RWPE2 (cell line): ENCODE measurements around the gene NWD2.

ENCODE experiments used
- ATAC-seq: fragments of 200-7000 bp; cut with Tn5 transposase; 3 replicates; pipeline ENCODE4 v1.9.1; 2021; ENCODE audit warnings: low read depth
- DNase-seq: peaks from one replicate; pipeline ENCODE4 v3.0.0-alpha.2; 2020; ENCODE audit warnings: low spot score
- H3K27ac ChIP-seq: fragments of 450-650 bp; 2 replicates; pipeline ENCODE4 v1.5.1; 2017; ENCODE audit warnings: mild to moderate bottlenecking; ENCODE audit not compliant: poor library complexity, severe bottlenecking
- H3K27me3 ChIP-seq: fragments of 250-450 bp; sonication (Bioruptor Pico); 2 replicates; pipeline ENCODE4 v1.5.1; 2021; ENCODE audit warnings: mild to moderate bottlenecking, moderate library complexity; ENCODE audit not compliant: insufficient read depth, poor library complexity, severe bottlenecking
- H3K36me3 ChIP-seq: fragments of 250-450 bp; sonication (Bioruptor Pico); 2 replicates; pipeline ENCODE4 v1.5.1; 2020; ENCODE audit warnings: low read depth, mild to moderate bottlenecking, moderate library complexity
- H3K4me1 ChIP-seq: fragments of 250-450 bp; sonication (Bioruptor Pico); 2 replicates; pipeline ENCODE4 v1.5.1; 2021; ENCODE audit warnings: mild to moderate bottlenecking, moderate library complexity; ENCODE audit not compliant: insufficient read depth, poor library complexity, severe bottlenecking
- H3K4me3 ChIP-seq: fragments of 250-450 bp; sonication (Bioruptor Pico); 2 replicates; pipeline ENCODE4 v1.5.1; 2021; ENCODE audit warnings: mild to moderate bottlenecking, moderate library complexity; ENCODE audit not compliant: severe bottlenecking
- H3K9me3 ChIP-seq: fragments of 250-450 bp; sonication (Bioruptor Pico); 2 replicates; pipeline ENCODE4 v1.5.1; 2021; ENCODE audit warnings: mild to moderate bottlenecking, moderate library complexity; ENCODE audit not compliant: severe bottlenecking
- TF ChIP-seq, protein P1 (sequence below): fragments of 450-650 bp; IDR thresholded peaks from one replicate; pipeline ENCODE4 v1.5.1; 2017; ENCODE audit warnings: mild to moderate bottlenecking, moderate library complexity; ENCODE audit not compliant: poor library complexity, severe bottlenecking

Gene NWD2

DNA sequence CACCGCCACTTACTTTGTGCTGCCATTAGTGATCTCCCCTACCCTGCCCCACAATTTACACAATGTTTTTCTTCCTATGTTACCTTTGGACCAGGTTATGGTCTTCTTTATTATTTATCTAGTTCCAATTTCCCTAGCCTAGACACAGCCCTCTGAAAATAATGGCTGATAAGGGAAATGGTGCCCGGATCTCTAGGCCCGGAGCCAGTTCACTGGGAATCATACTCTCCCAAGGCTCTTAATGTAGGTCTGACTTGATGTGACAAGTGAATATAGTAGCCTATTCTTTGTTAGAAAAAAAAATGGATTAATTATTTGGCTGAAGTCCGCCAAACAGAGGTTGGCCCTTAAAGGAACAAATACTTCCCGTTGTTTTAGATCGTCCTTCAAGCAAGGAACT lies 233.6 kb downstream of the NWD2 start:
- Histone ChIP-seq H3K27ac (no peak overlapping the region), H3K4me3 (no peak overlapping the region), H3K4me1 (no peaks in the 10 kb centered on the region), H3K9me3 (no peaks in the 10 kb centered on the region), H3K36me3 (no peaks in the 10 kb centered on the region), H3K27me3 (no peaks in the 10 kb centered on the region)
- DNase-seq (no peak), ATAC-seq (no peak)
- TF ChIP-seq, protein P1, sequence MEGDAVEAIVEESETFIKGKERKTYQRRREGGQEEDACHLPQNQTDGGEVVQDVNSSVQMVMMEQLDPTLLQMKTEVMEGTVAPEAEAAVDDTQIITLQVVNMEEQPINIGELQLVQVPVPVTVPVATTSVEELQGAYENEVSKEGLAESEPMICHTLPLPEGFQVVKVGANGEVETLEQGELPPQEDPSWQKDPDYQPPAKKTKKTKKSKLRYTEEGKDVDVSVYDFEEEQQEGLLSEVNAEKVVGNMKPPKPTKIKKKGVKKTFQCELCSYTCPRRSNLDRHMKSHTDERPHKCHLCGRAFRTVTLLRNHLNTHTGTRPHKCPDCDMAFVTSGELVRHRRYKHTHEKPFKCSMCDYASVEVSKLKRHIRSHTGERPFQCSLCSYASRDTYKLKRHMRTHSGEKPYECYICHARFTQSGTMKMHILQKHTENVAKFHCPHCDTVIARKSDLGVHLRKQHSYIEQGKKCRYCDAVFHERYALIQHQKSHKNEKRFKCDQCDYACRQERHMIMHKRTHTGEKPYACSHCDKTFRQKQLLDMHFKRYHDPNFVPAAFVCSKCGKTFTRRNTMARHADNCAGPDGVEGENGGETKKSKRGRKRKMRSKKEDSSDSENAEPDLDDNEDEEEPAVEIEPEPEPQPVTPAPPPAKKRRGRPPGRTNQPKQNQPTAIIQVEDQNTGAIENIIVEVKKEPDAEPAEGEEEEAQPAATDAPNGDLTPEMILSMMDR: no peak

DNA sequence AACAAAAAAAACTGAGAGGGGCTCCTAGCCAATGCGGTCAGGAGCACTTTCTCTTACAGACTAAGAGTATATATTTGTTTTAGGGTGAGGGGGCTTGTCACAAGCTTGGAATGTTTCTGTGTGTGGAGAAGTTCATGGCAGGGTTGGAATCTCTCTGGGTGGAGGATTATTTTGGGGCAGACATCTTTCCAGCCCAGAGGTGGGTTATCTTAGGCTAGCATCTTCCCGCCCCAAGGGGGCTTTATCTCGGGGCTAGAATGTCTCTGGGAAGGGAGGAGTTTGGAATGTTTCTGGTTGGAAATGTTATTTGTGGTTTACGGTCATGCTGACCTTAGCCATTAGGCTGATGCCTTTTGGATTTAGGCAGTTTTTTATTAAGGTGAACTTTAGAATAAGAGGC lies 236.0 kb downstream of the NWD2 start:
- DNase-seq: no peak
- H3K27me3 ChIP-seq: no peaks in the 10 kb centered on the region
- TF ChIP-seq, protein P1: no peak

DNA sequence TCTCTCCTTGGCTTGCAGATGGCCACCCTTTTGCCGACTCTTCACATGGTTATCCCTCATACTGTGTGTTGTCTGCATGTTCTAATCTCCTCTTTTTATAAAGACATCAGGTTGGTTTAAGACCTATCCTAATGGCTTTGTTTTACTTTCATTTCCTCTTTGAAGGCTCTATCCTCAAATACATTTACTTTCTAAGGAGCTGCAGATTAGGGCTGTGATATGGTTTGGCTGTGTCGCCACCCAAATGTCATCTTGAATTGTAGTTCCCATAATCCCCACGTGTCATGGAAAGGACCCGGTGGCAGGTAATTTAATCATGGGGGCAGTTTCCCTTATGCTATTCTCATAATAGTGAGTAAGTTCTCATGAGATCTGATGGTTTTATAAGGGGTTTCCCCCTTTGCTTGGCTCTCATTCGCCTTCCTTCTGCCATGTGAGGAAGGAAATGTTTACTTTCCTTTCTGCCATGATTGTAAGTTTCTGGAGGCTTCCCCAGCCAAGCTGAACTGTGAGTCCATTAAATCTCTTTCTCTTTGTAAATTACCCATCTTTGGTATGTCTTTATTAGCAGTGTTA lies 237.1 kb downstream of the NWD2 start:
- H3K27ac ChIP-seq: no peak overlapping the region
- no peaks in the 10 kb centered on the region for H3K27me3 ChIP-seq
- no peak overlapping the region for H3K4me3 ChIP-seq
- H3K36me3 ChIP-seq: no peaks in the 10 kb centered on the region
- H3K9me3 ChIP-seq: no peaks in the 10 kb centered on the region
- ATAC-seq (no peak), DNase-seq (no peak)
- TF ChIP-seq, protein P1: no peak
- no peaks in the 10 kb centered on the region for H3K4me1 ChIP-seq

More for the DNA sequence above, 236.0 kb downstream of the NWD2 start:
- Histone ChIP-seq H3K36me3 (no peaks in the 10 kb centered on the region), H3K4me1 (no peaks in the 10 kb centered on the region), H3K9me3 (no peaks in the 10 kb centered on the region), H3K27ac (no peak overlapping the region), H3K4me3 (no peak overlapping the region)
- ATAC-seq: no peak

DNA sequence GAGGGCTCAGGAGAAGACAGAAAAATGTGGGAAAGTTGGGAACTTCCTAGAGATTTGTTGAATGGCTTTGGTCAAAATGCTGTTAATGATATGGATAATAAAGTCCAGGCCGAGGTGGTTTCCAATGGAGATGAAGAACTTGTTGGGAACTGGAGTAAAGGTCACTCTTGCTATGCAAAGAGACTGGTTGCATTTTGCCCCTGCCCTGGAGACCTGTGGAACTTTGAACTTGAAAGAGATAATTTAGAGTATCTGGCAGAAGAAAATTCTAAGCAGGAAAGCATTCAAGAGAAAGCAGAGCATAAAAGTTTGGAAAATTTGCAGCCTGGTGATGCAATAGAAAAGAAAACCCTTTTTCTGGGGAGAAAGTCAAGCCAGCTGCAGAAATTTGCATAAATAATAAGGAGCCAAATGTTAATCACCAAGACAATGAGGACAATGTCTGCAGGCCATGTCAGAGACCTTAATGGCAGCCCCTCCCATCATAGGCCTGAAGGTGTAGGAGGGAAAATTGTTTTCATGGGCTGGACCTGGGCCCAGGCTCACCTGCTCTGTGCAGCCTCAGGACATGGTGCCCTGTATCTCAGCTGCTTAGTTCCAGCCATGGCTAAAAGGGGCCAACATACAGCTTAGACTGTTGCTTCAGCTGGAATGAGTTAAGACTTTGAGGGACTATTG lies 237.8 kb downstream of the NWD2 start:
- no peaks in the 10 kb centered on the region for H3K27me3 ChIP-seq
- no peaks in the 10 kb centered on the region for H3K4me1 ChIP-seq
- no peaks in the 10 kb centered on the region for H3K36me3 ChIP-seq
- ATAC-seq (no peak), DNase-seq (no peak)
- TF ChIP-seq, protein P1: no peak
- no peak overlapping the region for H3K4me3 ChIP-seq
- H3K27ac ChIP-seq: no peak overlapping the region
- no peaks in the 10 kb centered on the region for H3K9me3 ChIP-seq

DNA sequence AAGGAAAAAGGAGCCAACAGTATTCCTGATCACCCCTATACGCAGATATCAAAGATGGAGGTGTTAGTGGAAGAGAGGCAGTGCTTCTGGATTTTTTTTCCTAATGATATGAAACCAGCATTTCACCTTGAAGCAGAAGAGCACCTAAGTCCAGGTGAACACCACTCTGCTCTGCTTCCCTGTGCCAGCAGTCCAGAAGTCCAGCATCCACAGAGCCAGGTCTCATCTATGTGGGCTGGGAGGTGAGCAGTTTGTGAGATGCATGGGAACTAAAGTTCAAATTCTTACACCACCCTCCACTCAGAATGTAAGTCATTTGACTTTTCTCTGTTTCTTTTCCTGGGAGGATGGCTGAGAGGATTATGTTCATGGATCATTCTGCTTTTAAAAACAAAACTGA lies 239.1 kb downstream of the NWD2 start:
- no peak overlapping the region for H3K4me3 ChIP-seq
- H3K27me3 ChIP-seq: no peaks in the 10 kb centered on the region
- TF ChIP-seq, protein P1: no peak
- H3K27ac ChIP-seq: no peak overlapping the region
- H3K36me3 ChIP-seq: no peaks in the 10 kb centered on the region
- DNase-seq (no peak), ATAC-seq (no peak)
- H3K9me3 ChIP-seq: no peaks in the 10 kb centered on the region
- no peaks in the 10 kb centered on the region for H3K4me1 ChIP-seq
